ENCODE data around the gene PTGR3. TPM values are rescaled to one million over a fixed set of nuclear protein-coding genes. Genes with fewer than 3 reads are reported as not detected.

The PTGR3 gene
- total RNA-seq, 1 experiment from 2014 or later = 8.2 TPM

- ATAC-seq (no peak), DNase-seq (no peak)
- TF ChIP-seq EZH2phosphoT487 (IDR thresholded peaks at IDR 0.05; ENCODE audit: borderline replicate concordance, low read length) (no peak), EZH2 (IDR thresholded peaks at IDR 0.05; ENCODE audit: low read length, unreplicated experiment) (no peak), CTCF (conservative IDR thresholded peaks at IDR 0.05; ENCODE audit: low read depth, low read length) (no peak)
- Histone ChIP-seq H3K9me2 (replicated peaks; ENCODE audit: low read length) (no peaks in the 10 kb centered on the region), H3K27me3 (ENCODE audit: low read length) (peaks cover 12% of the 10 kb centered on the region), H3K9me3 (ENCODE audit: low read length) (no peaks in the 10 kb centered on the region), H4K20me1 (ENCODE audit: low read length) (no peaks in the 10 kb centered on the region), H3K4me3 (ENCODE audit: low read length) (no peak overlapping the region), H3K9ac (ENCODE audit: low read length) (no peak overlapping the region), H3K36me3 (ENCODE audit: low read depth, low read length) (no peaks in the 10 kb centered on the region), H3K27ac (ENCODE audit: low read length) (no peak overlapping the region), H3F3A (ENCODE audit: low read length, unreplicated experiment) (no peaks in the 10 kb centered on the region), H3K4me2 (ENCODE audit: low read length) (no peak overlapping the region), H2AFZ (ENCODE audit: low read length) (no peak overlapping the region), H3K79me2 (ENCODE audit: low read length) (no peaks in the 10 kb centered on the region), H3K4me1 (ENCODE audit: insufficient read depth, low read length) (no peaks in the 10 kb centered on the region)
- no TSS peak for BruUV-seq (replicated peaks)
- intact Hi-C loops (cut with micrococcal nuclease) = no loop called here
- ChIA-PET POLR2A (ENCODE audit: unreplicated experiment) (no interaction called here), CTCF (no interaction called here)
Observed at GRCh38 chr18:75170916-75171315, 38.0 kb downstream of the PTGR3 start.

- ATAC-seq = no peak
- H2AFZ ChIP-seq (ENCODE audit: low read length) = no peak overlapping the region
- H3K4me2 ChIP-seq (ENCODE audit: low read length) = no peak overlapping the region
- no peaks in the 10 kb centered on the region for H4K20me1 ChIP-seq (ENCODE audit: low read length)
- no peaks in the 10 kb centered on the region for H3F3A ChIP-seq (ENCODE audit: low read length, unreplicated experiment)
- H3K36me3 ChIP-seq (ENCODE audit: low read depth, low read length) = no peaks in the 10 kb centered on the region
- H3K9me2 ChIP-seq (replicated peaks; ENCODE audit: low read length) = no peaks in the 10 kb centered on the region
- no peak overlapping the region for H3K4me3 ChIP-seq (ENCODE audit: low read length)
- BruUV-seq (replicated peaks) = no TSS peak
- ChIA-PET POLR2A (ENCODE audit: unreplicated experiment) (no interaction called here), CTCF (no interaction called here)
- H3K27me3 ChIP-seq (ENCODE audit: low read length) = peaks cover 12% of the 10 kb centered on the region
- no peak overlapping the region for H3K9ac ChIP-seq (ENCODE audit: low read length)
- no peak for TF ChIP-seq EZH2 (IDR thresholded peaks at IDR 0.05; ENCODE audit: low read length, unreplicated experiment)
- no peak for TF ChIP-seq EZH2phosphoT487 (IDR thresholded peaks at IDR 0.05; ENCODE audit: borderline replicate concordance, low read length)
- no peak for TF ChIP-seq CTCF (conservative IDR thresholded peaks at IDR 0.05; ENCODE audit: low read depth, low read length)
- no peak for DNase-seq
- no peak overlapping the region for H3K27ac ChIP-seq (ENCODE audit: low read length)
- H3K9me3 ChIP-seq (ENCODE audit: low read length) = no peaks in the 10 kb centered on the region
- no peaks in the 10 kb centered on the region for H3K4me1 ChIP-seq (ENCODE audit: insufficient read depth, low read length)
- H3K79me2 ChIP-seq (ENCODE audit: low read length) = no peaks in the 10 kb centered on the region
- intact Hi-C loops (cut with micrococcal nuclease) = no loop called here
Observed at GRCh38 chr18:75170022-75170789, 38.7 kb downstream of the PTGR3 start.

- H3K27me3 ChIP-seq (ENCODE audit: low read length) = peaks cover 12% of the 10 kb centered on the region
- no peaks in the 10 kb centered on the region for H3K9me3 ChIP-seq (ENCODE audit: low read length)
- H4K20me1 ChIP-seq (ENCODE audit: low read length) = no peaks in the 10 kb centered on the region
- TF ChIP-seq EZH2phosphoT487 (IDR thresholded peaks at IDR 0.05; ENCODE audit: borderline replicate concordance, low read length) = no peak
- TF ChIP-seq CTCF (conservative IDR thresholded peaks at IDR 0.05; ENCODE audit: low read depth, low read length) = no peak
- no peak for TF ChIP-seq EZH2 (IDR thresholded peaks at IDR 0.05; ENCODE audit: low read length, unreplicated experiment)
- H3K9me2 ChIP-seq (replicated peaks; ENCODE audit: low read length) = no peaks in the 10 kb centered on the region
- H3K9ac ChIP-seq (ENCODE audit: low read length) = no peak overlapping the region
- intact Hi-C loops (cut with micrococcal nuclease) = no loop called here
- H3K27ac ChIP-seq (ENCODE audit: low read length) = no peak overlapping the region
- H3K36me3 ChIP-seq (ENCODE audit: low read depth, low read length) = no peaks in the 10 kb centered on the region
- no peak overlapping the region for H2AFZ ChIP-seq (ENCODE audit: low read length)
- CTCF ChIA-PET = no interaction called here
- POLR2A ChIA-PET (ENCODE audit: unreplicated experiment) = no interaction called here
- no peaks in the 10 kb centered on the region for H3K4me1 ChIP-seq (ENCODE audit: insufficient read depth, low read length)
- no peaks in the 10 kb centered on the region for H3F3A ChIP-seq (ENCODE audit: low read length, unreplicated experiment)
- no peaks in the 10 kb centered on the region for H3K79me2 ChIP-seq (ENCODE audit: low read length)
- H3K4me3 ChIP-seq (ENCODE audit: low read length) = no peak overlapping the region
- H3K4me2 ChIP-seq (ENCODE audit: low read length) = no peak overlapping the region
- DNase-seq = no peak
- no peak for ATAC-seq
- no TSS peak for BruUV-seq (replicated peaks)
Observed at GRCh38 chr18:75169411-75169810, 39.5 kb downstream of the PTGR3 start.
